Endothelial cell of umbilical vein (primary cell): Measurements from ENCODE around the gene NSA2.
A peak's percentile ranks its signal among the peaks of the same experiment; 100 is the strongest.

Source experiments
- CTCF ChIP-seq, 2 donors: IDR thresholded peaks; 1 replicate in 1 of 2; 2 replicates in 1 of 2; pipeline ENCODE4 v1.5.1; 2011; ENCODE audit warnings: low read length in 2 of 2, mild to moderate bottlenecking in 2 of 2, moderate library complexity in 2 of 2, control low read depth in 1 of 2, inconsistent platforms in 1 of 2, low read depth in 1 of 2; ENCODE audit not compliant: insufficient read depth in 1 of 2; ENCODE audit errors: extremely low read depth in 1 of 2
- JUN ChIP-seq: IDR thresholded peaks from 2 replicates; pipeline ENCODE4 v1.6.1; 2011; ENCODE audit warnings: borderline replicate concordance, low read depth; ENCODE audit not compliant: insufficient read length, insufficient read depth
- MAX ChIP-seq: IDR thresholded peaks from 2 replicates; pipeline ENCODE4 v1.6.1; 2011; ENCODE audit not compliant: insufficient read depth, insufficient read length
- POLR2A ChIP-seq: IDR thresholded peaks from 2 replicates; pipeline ENCODE4 v1.6.1; 2012; ENCODE audit warnings: low read depth, mild to moderate bottlenecking, control low read depth, low read length

- TF ChIP-seq POLR2A, result no peak
- TF ChIP-seq MAX, result no peak
- no peak for TF ChIP-seq CTCF (IDR thresholded peaks at IDR 0.05; ENCODE audit: extremely low read depth in 1 of 2, insufficient read depth in 1 of 2, low read depth in 1 of 2, low read length in 2 of 2)
- peak; percentile 39 for TF ChIP-seq JUN
Observed at GRCh38 chr5:74762599-74762998, 4.5 kb upstream of the NSA2 start.
